Cardiac muscle cell (in vitro differentiated cells and primary cell): ENCODE results near the gene MOCS2. TPM values are rescaled to one million over a fixed set of nuclear protein-coding genes. Genes with fewer than 3 reads are reported as not detected.
"Not testable (repeated sequence)": the region's sequence is repeated elsewhere in the genome, so short reads cannot be mapped to it uniquely, and the experiment has no call there.

Experiments used
- DNase-seq, 2 donors: peaks; one replicate each; pipeline versions ENCODE4 v3.0.0 to v3.0.0-alpha.2; 2010 to 2017; ENCODE audit warnings: low read depth in 1 of 2, low spot score in 1 of 2
- H3K27ac ChIP-seq: fragments of 200-600 bp; sonication (generic); 2 replicates; pipeline ENCODE4 v1.5.1; 2016
- H3K27me3 ChIP-seq: fragments of 200-600 bp; sonication (generic); 2 replicates; pipeline ENCODE4 v1.6.0; 2016; ENCODE audit warnings: control low read depth
- H3K36me3 ChIP-seq: fragments of 200-600 bp; sonication (generic); 2 replicates; pipeline ENCODE4 v1.5.1; 2016; ENCODE audit warnings: control low read depth
- H3K4me1 ChIP-seq: fragments of 200-600 bp; sonication (generic); 2 replicates; pipeline ENCODE4 v1.8.1; 2017; ENCODE audit warnings: low read depth, mild to moderate bottlenecking, mixed run types
- H3K4me3 ChIP-seq: fragments of 200-600 bp; sonication (generic); 2 replicates; pipeline ENCODE4 v1.5.1; 2016; ENCODE audit warnings: mild to moderate bottlenecking
- H3K9me3 ChIP-seq: fragments of 200-600 bp; sonication (generic); 2 replicates; pipeline ENCODE4 v1.5.1; 2017; ENCODE audit warnings: low read depth, mild to moderate bottlenecking, control low read depth
- polyA plus RNA-seq: library from polyadenylated mRNA; unstranded; fragments of >200 nt; fragmentation: Nextera tagmentation; extraction: Ambion mirVana; gene quantifications from 2 replicates; pipeline ENCODE4 v1.2.1, GENCODE V29; 2016
- total RNA-seq: library from RNA; depleted of rRNA; stranded (reverse); fragments of >200 nt; gene quantifications from 2 replicates; pipeline ENCODE4 v1.2.3, GENCODE V29; 2016
- TF ChIP-seq, protein P1 (sequence below): IDR thresholded peaks from 2 replicates; pipeline ENCODE4 v1.5.1; 2012; ENCODE audit warnings: low read depth, mild to moderate bottlenecking, low read length

The MOCS2 gene
- total and polyA plus RNA-seq, 2 experiments from 2014 or later = 53.5 to 113 TPM

DNA sequence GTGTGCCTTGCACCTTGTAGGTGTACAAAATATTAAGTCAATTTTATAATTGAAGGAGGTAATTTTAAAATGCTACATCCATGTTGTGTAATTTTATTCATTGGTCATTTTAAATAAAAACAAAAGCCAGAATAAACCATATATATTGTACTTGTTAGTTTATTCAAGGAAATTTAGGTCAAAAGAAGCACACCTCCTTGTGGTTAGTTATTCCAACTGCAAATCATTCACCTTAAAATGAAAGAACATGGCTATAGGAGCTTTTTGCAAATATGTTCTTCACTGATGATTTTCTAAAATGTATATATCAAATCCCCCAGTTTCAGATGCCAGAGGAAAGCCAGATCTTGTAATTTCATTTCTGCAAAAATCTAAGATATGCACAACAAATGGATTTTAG, 5.4 kb upstream of the MOCS2 start:
- TF ChIP-seq, protein P1, sequence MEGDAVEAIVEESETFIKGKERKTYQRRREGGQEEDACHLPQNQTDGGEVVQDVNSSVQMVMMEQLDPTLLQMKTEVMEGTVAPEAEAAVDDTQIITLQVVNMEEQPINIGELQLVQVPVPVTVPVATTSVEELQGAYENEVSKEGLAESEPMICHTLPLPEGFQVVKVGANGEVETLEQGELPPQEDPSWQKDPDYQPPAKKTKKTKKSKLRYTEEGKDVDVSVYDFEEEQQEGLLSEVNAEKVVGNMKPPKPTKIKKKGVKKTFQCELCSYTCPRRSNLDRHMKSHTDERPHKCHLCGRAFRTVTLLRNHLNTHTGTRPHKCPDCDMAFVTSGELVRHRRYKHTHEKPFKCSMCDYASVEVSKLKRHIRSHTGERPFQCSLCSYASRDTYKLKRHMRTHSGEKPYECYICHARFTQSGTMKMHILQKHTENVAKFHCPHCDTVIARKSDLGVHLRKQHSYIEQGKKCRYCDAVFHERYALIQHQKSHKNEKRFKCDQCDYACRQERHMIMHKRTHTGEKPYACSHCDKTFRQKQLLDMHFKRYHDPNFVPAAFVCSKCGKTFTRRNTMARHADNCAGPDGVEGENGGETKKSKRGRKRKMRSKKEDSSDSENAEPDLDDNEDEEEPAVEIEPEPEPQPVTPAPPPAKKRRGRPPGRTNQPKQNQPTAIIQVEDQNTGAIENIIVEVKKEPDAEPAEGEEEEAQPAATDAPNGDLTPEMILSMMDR = peak; percentile 43
- Histone ChIP-seq H3K4me3 (no peak overlapping the region), H3K9me3 (no peaks in the 10 kb centered on the region), H3K27me3 (no peaks in the 10 kb centered on the region), H3K4me1 (peaks cover 7% of the 10 kb centered on the region), H3K36me3 (no peaks in the 10 kb centered on the region), H3K27ac (no peak overlapping the region)
- DNase-seq = peak in 1 of 2 donors; percentile 39

DNA sequence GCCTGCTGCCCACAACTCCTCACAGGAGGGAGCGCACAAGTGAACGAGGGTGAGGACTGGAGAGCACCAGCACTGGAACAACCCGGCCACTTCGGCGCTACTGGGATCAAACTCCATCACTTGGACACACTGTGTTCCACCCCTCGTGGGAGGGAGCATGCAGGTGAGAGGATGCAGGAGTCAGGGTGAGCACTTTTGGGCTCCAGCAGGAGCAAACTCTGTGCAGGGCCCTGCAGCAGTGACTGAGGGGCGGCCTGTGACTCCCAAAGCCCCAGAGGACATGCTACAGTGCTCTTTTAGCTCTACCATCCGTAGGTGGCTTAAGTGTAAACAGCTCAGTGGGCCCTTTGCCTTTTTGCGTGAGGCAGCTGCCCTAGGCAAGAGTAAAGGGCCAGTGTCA, 4.4 kb upstream of the MOCS2 start:
- Histone ChIP-seq H3K36me3 (no peaks in the 10 kb centered on the region), H3K4me1 (peaks cover 1% of the 10 kb centered on the region), H3K4me3 (no peak overlapping the region), H3K27me3 (no peaks in the 10 kb centered on the region), H3K27ac (no peak overlapping the region), H3K9me3 (no peaks in the 10 kb centered on the region)
- TF ChIP-seq, protein P1 = no peak
- no peak for DNase-seq

DNA sequence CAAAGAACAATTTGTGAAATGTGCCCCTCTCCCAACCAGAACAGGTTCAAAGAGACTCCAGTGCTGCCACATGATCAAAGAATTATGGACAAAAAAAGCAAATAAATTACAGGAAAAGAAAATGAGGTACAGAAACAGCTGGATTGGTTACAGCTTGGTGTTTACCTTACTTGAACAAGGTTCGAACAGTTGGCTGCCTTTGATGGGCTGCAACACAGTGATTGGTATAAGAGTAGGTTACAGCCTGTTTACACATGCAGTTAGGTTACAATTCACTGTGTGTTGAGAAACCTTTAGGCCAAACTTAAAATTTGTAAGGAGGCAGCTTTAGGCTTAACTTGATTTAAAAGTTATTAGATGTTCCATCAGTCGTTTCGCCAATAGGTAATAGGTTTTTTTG, 3.4 kb upstream of the MOCS2 start:
- Histone ChIP-seq H3K27me3 (no peaks in the 10 kb centered on the region), H3K9me3 (no peaks in the 10 kb centered on the region), H3K27ac (no peak overlapping the region), H3K4me1 (peaks cover 4% of the 10 kb centered on the region), H3K36me3 (no peaks in the 10 kb centered on the region), H3K4me3 (no peak overlapping the region)
- no peak for DNase-seq
- TF ChIP-seq, protein P1 = no peak

DNA sequence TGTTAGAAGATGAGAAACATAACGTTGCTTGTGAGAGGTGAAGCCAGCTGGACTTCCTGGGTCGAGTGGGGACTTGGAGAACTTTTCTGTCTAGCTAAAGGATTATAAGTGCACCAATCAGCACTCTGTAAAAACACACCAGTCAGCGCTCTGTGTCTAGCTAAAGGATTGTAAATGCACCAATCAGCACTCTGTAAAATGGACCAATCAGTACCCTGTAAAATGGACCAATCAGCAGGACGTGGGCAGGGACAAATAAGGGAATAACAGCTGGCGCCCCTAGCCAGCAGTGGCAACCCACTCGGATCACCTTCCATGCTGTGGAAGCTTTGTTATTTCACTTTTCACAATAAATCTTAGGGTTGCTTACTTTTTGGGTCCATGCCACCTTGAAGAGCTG, 2.8 kb upstream of the MOCS2 start:
- not testable (repeated sequence) for H3K9me3 ChIP-seq, H3K27me3 ChIP-seq, H3K4me1 ChIP-seq, H3K36me3 ChIP-seq, H3K4me3 ChIP-seq, H3K27ac ChIP-seq, DNase-seq

DNA sequence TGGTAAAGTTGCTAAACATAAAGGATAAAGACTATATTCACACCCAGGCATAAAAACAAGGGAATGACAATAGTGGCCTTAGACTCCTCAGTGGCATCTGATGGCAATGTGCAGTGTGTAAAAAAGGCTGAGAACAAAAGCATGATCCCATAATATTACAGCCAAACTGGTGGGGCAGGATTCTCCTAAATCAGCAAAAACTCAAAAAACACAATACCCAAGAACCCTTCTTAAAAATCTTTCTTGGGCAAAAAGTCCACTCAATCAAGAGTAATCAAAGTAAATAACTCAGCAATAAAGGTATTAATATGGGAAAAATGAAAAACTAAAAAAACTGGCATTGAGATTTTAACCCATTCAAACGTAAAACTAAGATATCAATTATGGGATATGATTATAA, 1.6 kb upstream of the MOCS2 start:
- TF ChIP-seq, protein P1 = no peak
- H3K36me3 ChIP-seq = no peaks in the 10 kb centered on the region
- no peak overlapping the region for H3K27ac ChIP-seq
- no peaks in the 10 kb centered on the region for H3K27me3 ChIP-seq
- DNase-seq = no peak
- H3K9me3 ChIP-seq = no peaks in the 10 kb centered on the region
- no peak overlapping the region for H3K4me3 ChIP-seq
- H3K4me1 ChIP-seq = peaks cover 4% of the 10 kb centered on the region

DNA sequence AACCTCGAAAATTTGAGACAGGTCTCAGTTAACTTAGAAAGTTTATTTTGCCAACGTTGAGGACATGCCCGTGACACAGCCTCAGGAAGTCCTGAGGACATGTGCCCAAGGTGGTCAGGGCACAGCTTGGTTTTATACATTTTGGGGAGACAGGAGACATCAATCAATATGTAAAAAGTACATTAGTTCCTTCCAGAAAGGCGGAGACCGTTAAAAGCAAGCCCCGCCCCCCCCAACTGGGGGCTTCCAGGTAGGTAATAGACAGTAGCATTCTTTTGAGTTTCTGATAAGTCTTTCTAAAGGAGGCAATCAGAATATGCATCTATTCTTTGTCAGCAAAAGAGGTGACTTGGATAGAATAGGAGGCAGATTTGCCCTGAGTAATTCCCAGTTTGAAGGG, 599 bp upstream of the MOCS2 start:
- H3K27me3 ChIP-seq = no peaks in the 10 kb centered on the region

More for the DNA sequence above, 599 bp upstream of the MOCS2 start:
- Histone ChIP-seq H3K4me3 (peak overlapping the region; percentile 65), H3K36me3 (no peaks in the 10 kb centered on the region), H3K27ac (peak overlapping the region; percentile 74), H3K4me1 (peaks cover 4% of the 10 kb centered on the region), H3K9me3 (no peaks in the 10 kb centered on the region)
- no peak for DNase-seq
- TF ChIP-seq, protein P1 = no peak
